CD14-positive monocyte (primary cell): ENCODE results near the gene DHX15. TPM values are rescaled to one million over a fixed set of nuclear protein-coding genes. Genes with fewer than 3 reads are reported as not detected.

Experiments
- DNase-seq, 3 donors: peaks; one replicate each; pipeline ENCODE4 v3.0.0-alpha.2; 2011 to 2022
- H2AFZ ChIP-seq: 2 replicates; pipeline ENCODE4 v1.6.0; 2012; ENCODE audit warnings: mild to moderate bottlenecking, low read depth, low read length, inconsistent platforms; ENCODE audit not compliant: insufficient read depth, poor library complexity, severe bottlenecking
- H3K27ac ChIP-seq, 2 donors: 1 replicate in 1 of 2; 2 replicates in 1 of 2; pipeline ENCODE4 v1.5.1; 2012 to 2013; ENCODE audit warnings: low read length in 2 of 2, control low read depth in 1 of 2, inconsistent platforms in 1 of 2, low read depth in 1 of 2, mild to moderate bottlenecking in 1 of 2
- H3K27me3 ChIP-seq, 2 donors: one replicate each; pipeline versions ENCODE4 v1.6.0 to v1.6.1; 2011 to 2013; ENCODE audit warnings: low read length in 2 of 2; ENCODE audit not compliant: control insufficient read depth in 2 of 2, insufficient read depth in 2 of 2
- H3K36me3 ChIP-seq, 2 donors: replicated peaks in 1 of 2; 1 replicate in 1 of 2; 2 replicates in 1 of 2; pipeline versions ENCODE4 v1.5.1 to v1.6.1; 2012 to 2013; ENCODE audit warnings: low read length in 2 of 2, control low read depth in 1 of 2, inconsistent platforms in 1 of 2, mild to moderate bottlenecking in 1 of 2; ENCODE audit not compliant: insufficient read depth in 2 of 2, control insufficient read depth in 1 of 2
- H3K4me1 ChIP-seq, 2 donors: 1 replicate in 1 of 2; 2 replicates in 1 of 2; pipeline versions ENCODE4 v1.5.1 to v1.6.1; 2012 to 2013; ENCODE audit warnings: low read length in 2 of 2, control low read depth in 1 of 2, inconsistent platforms in 1 of 2, mild to moderate bottlenecking in 1 of 2, moderate library complexity in 1 of 2; ENCODE audit not compliant: insufficient read depth in 2 of 2, control insufficient read depth in 1 of 2
- H3K4me2 ChIP-seq: replicated peaks from 2 replicates; pipeline ENCODE3; 2012; ENCODE audit warnings: low read length, moderate library complexity, mild to moderate bottlenecking; ENCODE audit not compliant: poor library complexity, severe bottlenecking; ENCODE audit errors: extremely low read depth
- H3K4me3 ChIP-seq, 3 experiments: fragments of 200-600 bp in 1 of 3; sonication (generic) in 1 of 3; replicated peaks in 1 of 3; 1 replicate in 2 of 3; 2 replicates in 1 of 3; pipeline ENCODE4 v1.5.1; 2011 to 2013; ENCODE audit warnings: low read length in 3 of 3, mild to moderate bottlenecking in 3 of 3, control low read depth in 2 of 3, low read depth in 2 of 3, inconsistent platforms in 1 of 3, moderate library complexity in 1 of 3
- H3K79me2 ChIP-seq: 2 replicates; pipeline ENCODE4 v1.6.0; 2012; ENCODE audit warnings: mild to moderate bottlenecking, control low read depth, inconsistent platforms, low read length, moderate library complexity; ENCODE audit not compliant: insufficient read depth
- H3K9ac ChIP-seq: 2 replicates; pipeline ENCODE4 v1.6.0; 2017; ENCODE audit warnings: low read length, mild to moderate bottlenecking; ENCODE audit not compliant: insufficient read depth, poor library complexity, severe bottlenecking
- H3K9me3 ChIP-seq, 2 donors: replicated peaks in 1 of 2; 1 replicate in 1 of 2; 2 replicates in 1 of 2; pipeline versions ENCODE4 v1.5.1 to v1.6.1; 2012 to 2013; ENCODE audit warnings: low read length in 2 of 2, control low read depth in 1 of 2; ENCODE audit not compliant: control insufficient read depth in 1 of 2, insufficient read depth in 1 of 2
- H4K20me1 ChIP-seq: 2 replicates; pipeline ENCODE4 v1.6.0; 2012; ENCODE audit warnings: mild to moderate bottlenecking, low read length, control low read depth, moderate library complexity; ENCODE audit not compliant: insufficient read depth
- H3K27ac Mint-ChIP-seq, 7 donors: one replicate each; pipeline ENCODE4 v1.8.0; 2020; ENCODE audit warnings: mild to moderate bottlenecking in 7 of 7, mixed read lengths in 7 of 7, moderate library complexity in 6 of 7, inconsistent platforms in 2 of 7
- H3K27me3 Mint-ChIP-seq, 3 donors: one replicate each; pipeline ENCODE4 v1.8.0; 2021 to 2022; ENCODE audit warnings: low read depth in 3 of 3, mild to moderate bottlenecking in 3 of 3, mixed read lengths in 3 of 3, moderate library complexity in 3 of 3, inconsistent platforms in 1 of 3
- H3K36me3 Mint-ChIP-seq, 2 donors: one replicate each; pipeline ENCODE4 v1.8.0; 2020; ENCODE audit warnings: mixed read lengths in 2 of 2, inconsistent platforms in 1 of 2, mild to moderate bottlenecking in 1 of 2
- H3K4me1 Mint-ChIP-seq: one replicate; pipeline ENCODE4 v1.8.0; 2020; ENCODE audit warnings: mild to moderate bottlenecking, mixed read lengths
- H3K4me3 Mint-ChIP-seq, 2 donors: one replicate each; pipeline ENCODE4 v1.8.0; 2020; ENCODE audit warnings: mild to moderate bottlenecking in 2 of 2, mixed read lengths in 2 of 2, moderate library complexity in 1 of 2
- H3K9me3 Mint-ChIP-seq, 7 donors: one replicate each; pipeline ENCODE4 v1.8.0; 2020 to 2022; ENCODE audit warnings: mixed read lengths in 7 of 7, mild to moderate bottlenecking in 6 of 7, moderate library complexity in 6 of 7, inconsistent platforms in 2 of 7
- WGBS: methylation state at CpG from one replicate; pipeline ENCODE4 v1.1.5; 2013; ENCODE audit warnings: missing lambda C conversion rate; ENCODE audit not compliant: insufficient coverage; 5-methylcytosine and 5-hydroxymethylcytosine counted together
- intact Hi-C, 2 donors: fragments of 100-400 bp; cut with micrococcal nuclease; formaldehyde crosslinking; loops; one replicate each; pipeline versions ENCODE4 v1.15.0 to v1.15.1; 2023
- polyA plus RNA-seq, 3 donors: library from polyadenylated mRNA; depleted of rRNA in 1 of 3; unstranded in 2 of 3; stranded (reverse) in 1 of 3; fragments of 300-500 nt in 2 of 3; fragments of >200 nt in 1 of 3; fragmentation: Illumina TruSeq in 2 of 3; gene quantifications; 1 replicate in 2 of 3; 2 replicates in 1 of 3; pipeline ENCODE4 v1.2.3, GENCODE V29; 2012 to 2021
- TF ChIP-seq, protein P1 (sequence below): fragments of 200-600 bp; IDR thresholded peaks from one replicate; pipeline ENCODE4 v1.8.0; 2022; ENCODE audit warnings: antibody characterized with exemption, mild to moderate bottlenecking

The DHX15 gene
- polyA plus RNA-seq, 3 donors: 27.2 to 77.7 (median 37.5) TPM

DNA sequence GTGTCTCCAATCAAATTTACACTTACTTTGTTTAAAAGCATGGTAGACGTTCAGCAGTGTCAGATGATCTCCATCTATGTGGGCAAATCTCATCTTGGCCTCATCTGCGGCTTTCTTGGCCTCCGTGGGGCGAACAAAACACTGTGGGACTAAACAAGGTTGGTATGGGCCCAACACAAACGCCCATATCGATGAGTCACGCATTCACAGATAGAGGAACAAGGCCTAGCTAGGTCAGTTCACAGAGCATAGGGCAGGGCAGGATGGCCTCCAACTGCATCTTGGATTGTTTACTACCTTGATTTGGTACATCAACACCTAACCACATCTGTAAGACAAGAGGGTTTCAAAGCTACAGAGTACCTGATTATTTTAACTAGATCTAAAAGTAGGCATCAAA is 47.3 kb downstream of the DHX15 start:
- Histone ChIP-seq H3K4me3 (no peak overlapping the region), H3K4me2 (no peak overlapping the region), H2AFZ (no peak overlapping the region), H3K27me3 (no peaks in the 10 kb centered on the region), H3K79me2 (peaks cover 47% of the 10 kb centered on the region), H3K9me3 (no peaks in the 10 kb centered on the region), H3K36me3 (peaks cover 82 to 98% of the 10 kb centered on the region in 2 donors), H4K20me1 (peaks cover 56% of the 10 kb centered on the region), H3K27ac (peak overlapping the region in 1 of 2 donors; percentile 25), H3K4me1 (no peaks in the 10 kb centered on the region), H3K9ac (no peak overlapping the region)
- Mint-ChIP-seq H3K4me1 (no peaks in the 10 kb centered on the region), H3K27ac (peak overlapping the region in 5 of 7 donors; percentile 28 to 82 (median 46)), H3K9me3 (no peaks in the 10 kb centered on the region), H3K27me3 (no peaks in the 10 kb centered on the region), H3K36me3 (peaks cover 65 to 67% of the 10 kb centered on the region in 2 donors), H3K4me3 (no peak overlapping the region)
- TF ChIP-seq, protein P1, sequence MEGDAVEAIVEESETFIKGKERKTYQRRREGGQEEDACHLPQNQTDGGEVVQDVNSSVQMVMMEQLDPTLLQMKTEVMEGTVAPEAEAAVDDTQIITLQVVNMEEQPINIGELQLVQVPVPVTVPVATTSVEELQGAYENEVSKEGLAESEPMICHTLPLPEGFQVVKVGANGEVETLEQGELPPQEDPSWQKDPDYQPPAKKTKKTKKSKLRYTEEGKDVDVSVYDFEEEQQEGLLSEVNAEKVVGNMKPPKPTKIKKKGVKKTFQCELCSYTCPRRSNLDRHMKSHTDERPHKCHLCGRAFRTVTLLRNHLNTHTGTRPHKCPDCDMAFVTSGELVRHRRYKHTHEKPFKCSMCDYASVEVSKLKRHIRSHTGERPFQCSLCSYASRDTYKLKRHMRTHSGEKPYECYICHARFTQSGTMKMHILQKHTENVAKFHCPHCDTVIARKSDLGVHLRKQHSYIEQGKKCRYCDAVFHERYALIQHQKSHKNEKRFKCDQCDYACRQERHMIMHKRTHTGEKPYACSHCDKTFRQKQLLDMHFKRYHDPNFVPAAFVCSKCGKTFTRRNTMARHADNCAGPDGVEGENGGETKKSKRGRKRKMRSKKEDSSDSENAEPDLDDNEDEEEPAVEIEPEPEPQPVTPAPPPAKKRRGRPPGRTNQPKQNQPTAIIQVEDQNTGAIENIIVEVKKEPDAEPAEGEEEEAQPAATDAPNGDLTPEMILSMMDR: no peak
- WGBS: 83% methylated on average over 6 of the region's 7 CpGs
- intact Hi-C loops: no loop called here
- DNase-seq: peak in 1 of 3 donors; percentile 9

DNA sequence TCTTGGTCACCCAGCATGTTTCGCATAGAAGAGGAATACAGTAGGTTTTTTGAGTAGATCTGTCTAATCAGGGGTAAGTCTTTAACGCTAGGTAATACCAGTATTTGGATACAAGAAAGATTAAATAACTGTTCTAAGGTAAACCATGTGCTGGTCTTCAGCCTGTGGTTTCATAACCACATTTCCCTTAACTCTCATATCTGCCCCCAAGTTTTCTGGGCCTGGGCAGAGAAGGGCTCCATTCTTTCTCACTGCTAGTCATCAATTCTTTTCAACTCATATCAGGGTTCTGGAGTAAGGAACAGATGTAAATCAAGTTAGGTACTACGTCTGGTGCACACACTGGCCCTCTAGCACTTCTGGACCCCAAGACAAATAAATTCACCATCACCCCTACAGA is 49.0 kb downstream of the DHX15 start:
- DNase-seq: no peak
- Mint-ChIP-seq H3K27me3 (no peaks in the 10 kb centered on the region), H3K9me3 (no peaks in the 10 kb centered on the region), H3K27ac (peak overlapping the region in 2 of 7 donors; percentile 17 to 44), H3K36me3 (peaks cover 60 to 67% of the 10 kb centered on the region in 2 donors), H3K4me1 (no peaks in the 10 kb centered on the region), H3K4me3 (no peak overlapping the region)
- Histone ChIP-seq H3K4me2 (no peak overlapping the region), H2AFZ (no peak overlapping the region), H3K9ac (no peak overlapping the region), H4K20me1 (peaks cover 42% of the 10 kb centered on the region), H3K36me3 (peaks cover 76 to 98% of the 10 kb centered on the region in 2 donors), H3K4me1 (no peaks in the 10 kb centered on the region), H3K27me3 (no peaks in the 10 kb centered on the region), H3K27ac (peak overlapping the region in 1 of 2 donors; percentile 16), H3K9me3 (no peaks in the 10 kb centered on the region), H3K4me3 (no peak overlapping the region), H3K79me2 (peaks cover 42% of the 10 kb centered on the region)
- intact Hi-C loops: no loop called here
- no CpG with 5 or more reads among the region's 3 CpGs for WGBS
- TF ChIP-seq, protein P1: no peak
